ENCODE data around the gene BLOC1S3.

BLOC1S3 gene, protein sequence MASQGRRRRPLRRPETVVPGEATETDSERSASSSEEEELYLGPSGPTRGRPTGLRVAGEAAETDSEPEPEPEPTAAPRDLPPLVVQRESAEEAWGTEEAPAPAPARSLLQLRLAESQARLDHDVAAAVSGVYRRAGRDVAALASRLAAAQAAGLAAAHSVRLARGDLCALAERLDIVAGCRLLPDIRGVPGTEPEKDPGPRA

DNA sequence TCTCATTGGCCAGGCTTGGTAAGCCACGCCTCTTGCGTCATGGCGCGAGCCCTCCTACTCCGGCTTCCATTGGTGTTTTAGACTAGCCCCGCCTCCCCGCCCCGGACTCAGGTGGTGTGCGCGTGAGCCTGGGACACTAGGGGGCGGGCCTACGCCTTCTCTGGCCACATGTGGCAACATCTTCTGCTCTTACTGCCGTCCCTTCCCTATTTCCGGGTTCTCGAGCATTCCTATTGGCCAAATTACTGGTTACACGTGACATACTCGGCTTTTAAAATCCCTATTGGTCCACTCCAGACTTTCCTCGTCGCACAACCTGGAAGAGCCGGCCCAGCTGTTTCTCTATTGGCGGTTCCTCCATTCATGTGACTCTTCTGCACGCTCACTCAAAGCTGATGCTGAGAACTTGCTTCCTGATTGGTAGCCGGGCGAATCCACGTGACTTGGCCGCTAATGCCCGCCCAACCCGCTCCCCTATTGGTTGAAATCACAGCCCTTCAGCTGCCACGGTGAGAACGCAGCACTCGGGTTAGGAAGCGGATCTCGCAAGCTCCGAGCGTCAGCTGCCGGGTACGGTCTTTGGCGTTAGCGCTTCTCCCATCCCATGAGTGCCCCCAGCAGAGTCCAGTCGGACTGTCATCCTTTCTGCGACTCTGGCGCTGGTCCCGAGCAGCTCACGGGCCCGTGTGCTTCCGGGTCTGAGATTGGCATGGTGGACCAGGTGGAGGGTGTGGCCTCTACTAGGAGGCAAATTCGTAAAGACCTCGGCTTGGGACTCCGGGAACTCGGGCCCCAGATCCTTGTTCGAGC lies at the start of gene BLOC1S3:
Gene BLOC1S3 (plus strand): TSS at position 523 of the 810 bp plus-strand sequence. CDS start 513 bp downstream, outside the sequence.
- DNase-seq: peak; percentile 100

DNA sequence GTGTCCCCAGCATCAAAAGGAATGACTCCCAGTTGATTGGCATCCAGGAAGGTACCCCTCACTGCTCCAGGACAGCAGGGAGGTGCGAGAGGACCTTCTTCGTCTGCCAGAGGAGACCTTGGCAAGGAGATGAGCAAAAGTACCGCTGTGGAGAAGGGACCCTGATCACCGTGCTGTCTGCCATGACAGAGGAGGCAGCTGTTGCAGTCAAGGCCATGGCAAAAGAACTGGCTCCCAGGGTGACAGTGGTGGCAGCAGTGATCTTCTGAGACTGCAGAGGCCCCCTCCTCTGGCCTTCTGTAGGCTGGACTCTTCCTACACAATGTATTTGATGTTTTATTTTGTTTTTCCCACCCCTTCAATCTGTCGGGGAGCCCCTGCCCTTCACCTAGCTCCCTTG lies 49.8 kb upstream of the BLOC1S3 start:
- DNase-seq: no peak

- DNase-seq: no peak
Measured at GRCh38 chr19:45130236-45130635, 48.3 kb upstream of the BLOC1S3 start.

DNA sequence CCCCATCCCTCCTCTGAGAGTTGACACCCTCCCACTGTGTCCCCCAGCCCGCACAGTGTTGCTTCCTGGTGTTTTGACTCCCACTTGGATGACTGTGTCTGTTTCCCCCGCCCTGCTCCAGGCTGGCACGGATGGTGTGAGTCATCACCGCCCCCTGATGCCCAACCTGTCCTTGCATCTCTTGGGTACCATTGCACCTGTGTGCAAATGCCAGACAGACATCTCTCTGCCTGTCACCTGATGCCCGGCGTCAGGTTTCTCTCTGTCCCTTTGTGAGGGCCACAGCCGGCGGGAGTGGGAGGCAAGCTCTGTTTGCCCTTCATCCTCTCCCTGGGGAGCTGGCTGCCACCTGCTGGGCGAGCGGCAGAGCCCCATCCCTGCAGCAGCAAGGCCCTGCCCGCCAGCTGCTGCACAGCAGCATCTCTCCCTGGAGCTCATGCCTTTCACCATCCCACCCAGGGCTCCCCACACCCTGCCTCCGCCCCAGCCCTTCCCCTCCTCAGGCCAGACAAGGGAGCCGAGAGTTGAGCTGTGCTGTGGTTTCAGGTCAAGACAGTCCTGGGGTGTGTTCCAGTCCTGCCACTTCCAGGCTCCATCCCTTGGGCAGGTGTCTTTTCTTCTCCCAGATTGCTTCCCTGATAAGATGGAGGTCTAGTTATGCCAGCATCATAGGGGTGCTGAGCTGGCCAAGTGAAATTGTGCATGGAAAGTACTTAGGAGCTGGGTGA lies 47.5 kb upstream of the BLOC1S3 start:
- no peak for DNase-seq

DNA sequence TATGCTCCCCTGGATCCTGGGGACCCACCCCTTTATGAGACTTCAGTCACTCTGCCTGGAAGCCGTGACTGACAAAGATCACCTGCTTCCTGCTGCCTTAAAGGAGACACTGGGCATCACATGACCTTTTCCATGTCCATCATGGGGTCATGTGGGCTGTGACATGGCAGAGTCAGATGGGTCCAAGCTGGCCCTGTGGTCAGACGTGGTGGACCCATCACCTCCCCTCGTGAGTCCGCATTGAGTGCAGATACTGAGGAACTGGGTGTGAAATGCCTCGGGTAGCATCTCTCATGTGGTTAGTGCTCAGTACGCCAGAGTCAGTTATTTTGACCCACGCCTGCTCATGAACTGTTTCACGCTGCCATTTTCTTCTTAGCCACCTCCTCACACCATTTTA lies 44.9 kb upstream of the BLOC1S3 start:
- no peak for DNase-seq

DNA sequence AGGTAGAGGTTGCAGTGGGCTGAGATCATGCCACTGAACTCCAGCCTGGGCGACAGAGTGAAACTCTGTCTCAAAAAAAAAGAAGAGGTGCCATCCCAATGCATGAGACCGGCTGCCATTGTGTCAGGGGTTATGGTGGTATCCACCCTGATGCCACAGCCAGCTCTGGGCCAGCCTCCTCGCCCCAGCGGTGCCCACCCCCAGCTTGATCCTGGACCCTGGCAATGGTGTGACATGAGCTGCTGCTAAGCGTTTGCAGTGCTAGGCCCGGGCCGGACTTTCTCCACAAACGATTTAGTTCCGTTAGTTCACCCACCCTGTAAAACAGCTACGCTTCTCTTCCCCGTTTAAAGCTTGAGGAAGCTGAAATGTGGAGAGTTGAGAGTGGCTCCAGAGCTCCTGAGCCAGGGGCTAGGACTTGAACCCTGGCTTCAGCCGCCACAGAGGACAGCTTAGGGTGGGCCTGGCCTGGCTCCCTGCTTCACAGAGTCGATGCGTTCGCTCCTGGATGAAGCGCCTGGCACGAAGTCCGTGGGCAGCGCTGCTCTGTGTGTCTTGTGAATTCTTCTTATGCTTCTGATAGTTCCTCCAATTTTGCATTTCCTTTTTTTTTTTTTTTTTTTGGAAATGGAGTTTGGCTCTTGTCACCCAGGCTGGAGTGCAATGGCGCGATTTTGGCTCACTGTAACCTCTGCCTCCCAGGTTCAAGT lies 43.3 kb upstream of the BLOC1S3 start:
- no peak for DNase-seq

- no peak for DNase-seq
Measured at GRCh38 chr19:45136507-45137178, 41.9 kb upstream of the BLOC1S3 start.

DNA sequence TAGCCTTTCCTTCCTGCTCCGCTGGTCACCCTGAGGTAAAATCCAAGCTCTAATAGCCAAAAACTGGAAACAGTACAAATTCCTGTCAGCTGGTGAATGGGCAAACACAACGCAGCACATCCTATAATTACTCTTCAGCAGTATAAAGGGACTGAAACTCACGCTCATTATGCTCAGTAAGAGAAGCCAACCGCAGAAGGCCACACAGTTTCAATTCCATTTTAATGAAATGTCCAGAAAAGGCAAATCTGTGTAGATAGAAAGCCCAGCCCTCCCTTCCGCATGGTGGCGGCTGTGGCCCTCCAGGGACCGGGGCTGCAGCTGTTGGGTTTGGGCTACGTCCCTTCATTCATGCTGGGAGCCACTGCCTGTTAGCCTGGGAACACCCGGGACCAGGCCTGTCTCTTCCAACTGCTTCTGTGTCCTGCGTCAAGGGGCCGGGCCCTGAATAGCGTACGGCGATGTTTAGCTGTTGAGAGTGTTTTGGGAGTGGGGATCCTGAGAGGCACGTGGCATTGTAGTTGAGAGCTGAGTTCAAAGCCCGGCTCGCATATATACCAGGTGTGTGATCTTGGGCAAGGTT lies 41.3 kb upstream of the BLOC1S3 start:
- DNase-seq: no peak

DNA sequence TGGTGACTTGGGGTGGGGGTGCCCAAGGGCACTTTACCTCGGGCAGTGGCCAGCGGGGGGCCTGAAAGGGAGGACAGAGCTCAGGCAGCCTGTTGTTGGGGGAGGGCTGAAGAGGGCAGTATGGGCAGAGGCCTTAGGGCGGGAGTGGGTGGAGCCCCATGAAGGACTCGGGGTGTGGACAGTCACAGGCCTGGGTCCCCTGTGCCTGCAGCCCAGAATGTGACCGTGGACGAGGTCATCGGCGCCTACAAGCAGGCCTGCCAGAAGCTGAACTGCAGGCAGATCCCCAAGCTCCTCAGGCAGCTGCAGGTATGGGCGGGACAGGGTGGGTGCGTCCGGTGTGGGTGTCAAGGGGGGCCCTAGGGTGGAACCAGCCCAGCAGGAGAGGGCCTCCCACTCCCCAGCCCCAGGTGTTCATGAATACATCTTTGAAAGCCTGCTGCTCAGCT lies 40.3 kb upstream of the BLOC1S3 start:
- no peak for DNase-seq

DNA sequence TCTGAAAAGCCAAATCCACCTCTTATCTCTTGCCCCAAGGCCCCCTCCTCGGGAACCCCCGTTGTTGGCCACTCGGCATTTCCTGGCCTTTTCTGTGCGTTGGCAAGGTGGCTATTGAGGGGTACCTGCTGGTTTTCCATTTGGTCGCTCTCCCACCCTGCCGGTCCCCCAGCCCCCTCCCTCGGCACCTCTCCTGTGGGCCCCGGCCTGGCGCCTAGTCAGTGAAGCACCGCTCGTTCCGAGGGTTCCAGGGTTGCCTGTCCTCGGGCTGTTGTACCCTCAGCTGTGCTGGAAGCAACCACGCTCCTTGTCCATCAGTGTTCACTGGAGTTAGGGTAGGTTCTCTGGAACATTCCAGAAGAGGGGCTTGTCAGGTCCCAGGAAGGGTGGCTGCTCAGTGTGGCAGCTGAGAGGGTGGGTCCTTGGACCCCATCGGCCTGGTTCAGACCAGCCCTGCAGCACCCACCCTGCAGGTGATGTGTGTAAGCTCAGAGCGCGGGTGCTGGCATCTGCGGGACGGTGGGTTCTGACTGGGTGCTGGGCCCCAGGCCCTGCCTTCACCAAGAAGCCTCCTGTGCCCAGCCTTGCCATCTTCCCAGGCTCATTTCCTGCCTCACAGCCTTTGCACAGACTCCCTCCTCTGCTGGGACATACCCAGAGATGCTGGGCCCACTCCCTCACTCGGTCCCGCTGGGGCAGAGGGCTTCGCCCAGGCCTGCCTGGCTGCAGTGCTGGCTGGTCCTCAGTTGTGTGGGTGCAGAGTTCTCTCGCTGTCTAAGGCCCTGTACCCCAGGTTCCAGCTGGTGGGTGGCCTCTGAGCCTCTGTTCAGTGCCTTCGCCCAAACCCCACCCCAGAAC lies 39.1 kb upstream of the BLOC1S3 start:
- DNase-seq: no peak

GRCh38 chr19:45140144-45140503 lies 38.5 kb upstream of the BLOC1S3 start:
- DNase-seq: no peak

DNA sequence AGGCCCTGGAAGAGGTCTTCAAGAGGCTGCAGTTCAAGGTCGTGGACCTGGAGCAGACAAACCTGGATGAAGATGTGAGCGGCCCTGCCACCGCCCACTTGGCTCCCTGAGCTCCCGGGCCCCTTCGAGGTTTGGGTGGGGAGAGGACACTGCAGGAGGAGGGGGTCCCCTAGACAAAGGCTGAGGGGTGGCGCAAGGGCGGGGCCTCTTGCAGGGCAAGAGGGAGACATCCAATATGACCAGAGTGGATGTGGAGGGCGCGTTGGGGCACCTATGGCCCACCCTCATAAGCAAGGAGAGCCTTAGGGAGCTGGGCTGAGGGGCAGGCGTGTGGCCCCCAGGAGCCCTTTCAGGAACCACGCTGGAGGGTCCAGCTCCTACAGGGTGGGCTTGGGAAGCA lies 38.1 kb upstream of the BLOC1S3 start:
- no peak for DNase-seq

- no peak for DNase-seq
Measured at GRCh38 chr19:45141203-45141900, 37.2 kb upstream of the BLOC1S3 start.

DNA sequence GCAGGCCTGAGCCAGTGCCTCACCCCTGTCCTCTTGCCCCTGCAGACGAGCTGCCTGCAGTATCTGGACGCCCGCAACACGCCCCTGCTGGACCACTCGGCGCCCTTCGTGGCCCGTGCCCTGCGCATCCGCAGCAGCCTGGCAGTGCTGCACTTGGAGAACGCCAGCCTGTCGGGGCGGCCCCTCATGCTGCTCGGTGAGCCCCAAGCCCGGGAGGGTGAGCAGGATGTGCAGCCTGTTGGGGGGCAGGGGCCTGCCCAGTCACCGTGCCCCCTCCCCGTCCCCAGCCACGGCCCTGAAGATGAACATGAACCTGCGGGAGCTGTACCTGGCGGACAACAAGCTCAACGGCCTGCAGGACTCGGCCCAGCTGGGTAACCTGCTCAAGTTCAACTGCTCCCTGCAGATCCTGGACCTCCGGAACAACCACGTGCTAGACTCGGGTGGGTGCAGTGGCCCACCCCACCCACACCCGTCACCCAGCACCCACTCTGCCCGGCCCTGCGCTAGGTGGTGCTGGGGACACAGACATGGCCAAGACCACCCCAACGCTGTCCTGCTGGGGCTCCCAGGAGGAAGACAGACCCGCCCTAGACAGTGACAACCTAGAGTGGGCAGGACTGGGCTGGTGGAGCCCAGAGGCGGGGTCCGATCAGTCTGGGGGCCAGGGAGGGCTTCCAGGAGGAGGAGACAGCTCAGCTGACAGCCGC lies 36.4 kb upstream of the BLOC1S3 start:
- DNase-seq: no peak

DNA sequence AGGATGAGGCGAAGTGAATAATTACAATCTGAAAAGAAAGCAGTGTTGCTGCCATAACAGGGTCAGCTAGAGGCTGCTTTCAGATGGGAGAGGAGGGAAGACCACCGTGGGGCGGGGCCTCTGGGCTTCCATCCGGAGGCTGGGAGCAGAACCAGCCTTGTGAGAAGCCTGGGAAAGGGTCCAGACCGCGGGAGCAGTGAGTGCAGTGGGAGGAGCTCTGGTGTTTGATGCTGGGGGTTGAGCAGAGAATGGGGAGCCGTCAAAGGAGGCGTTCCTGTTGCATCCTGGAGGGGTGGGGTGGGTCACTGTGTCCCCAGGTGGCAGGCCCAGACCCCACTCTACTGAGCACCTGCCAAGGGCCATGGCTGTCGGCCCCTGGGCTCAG lies 35.9 kb upstream of the BLOC1S3 start:
- no peak for DNase-seq

DNA sequence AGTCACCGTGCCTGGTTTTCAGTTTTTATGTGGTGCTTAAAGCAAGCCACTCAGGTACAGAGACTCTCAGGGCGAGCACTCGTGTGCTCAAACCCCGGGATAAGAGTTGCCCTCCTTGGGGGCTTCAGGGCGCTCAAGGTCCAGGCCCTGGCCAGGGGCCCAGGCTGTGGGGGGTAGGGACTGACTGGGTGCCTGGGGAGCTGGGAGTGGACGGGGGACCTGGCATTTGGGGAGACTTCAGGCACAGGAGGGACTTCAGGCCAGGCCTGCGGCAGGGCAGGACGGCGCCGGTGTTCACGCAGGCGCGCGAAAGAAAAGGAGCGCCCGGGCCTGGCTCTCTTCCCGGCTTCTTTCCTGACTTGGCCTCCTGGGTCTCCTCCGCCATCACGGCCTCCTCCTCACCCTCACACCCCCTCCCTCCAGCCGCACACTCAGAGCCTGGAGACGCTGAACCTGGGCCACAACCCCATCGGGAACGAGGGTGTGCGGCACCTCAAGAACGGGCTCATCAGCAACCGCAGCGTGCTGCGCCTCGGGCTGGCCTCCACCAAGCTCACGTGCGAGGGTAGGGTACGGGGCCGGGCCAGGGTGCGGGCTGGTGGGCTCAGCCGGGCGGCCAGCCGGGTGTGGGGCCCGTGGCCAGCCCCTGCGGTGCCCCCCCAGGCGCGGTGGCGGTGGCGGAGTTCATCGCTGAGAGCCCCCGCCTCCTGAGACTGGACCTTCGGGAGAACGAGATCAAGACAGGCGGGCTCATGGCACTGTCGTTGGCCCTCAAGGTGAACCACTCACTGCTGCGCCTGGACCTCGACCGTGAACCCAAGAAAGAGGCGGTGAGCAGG lies 33.9 kb upstream of the BLOC1S3 start:
- no peak for DNase-seq

DNA sequence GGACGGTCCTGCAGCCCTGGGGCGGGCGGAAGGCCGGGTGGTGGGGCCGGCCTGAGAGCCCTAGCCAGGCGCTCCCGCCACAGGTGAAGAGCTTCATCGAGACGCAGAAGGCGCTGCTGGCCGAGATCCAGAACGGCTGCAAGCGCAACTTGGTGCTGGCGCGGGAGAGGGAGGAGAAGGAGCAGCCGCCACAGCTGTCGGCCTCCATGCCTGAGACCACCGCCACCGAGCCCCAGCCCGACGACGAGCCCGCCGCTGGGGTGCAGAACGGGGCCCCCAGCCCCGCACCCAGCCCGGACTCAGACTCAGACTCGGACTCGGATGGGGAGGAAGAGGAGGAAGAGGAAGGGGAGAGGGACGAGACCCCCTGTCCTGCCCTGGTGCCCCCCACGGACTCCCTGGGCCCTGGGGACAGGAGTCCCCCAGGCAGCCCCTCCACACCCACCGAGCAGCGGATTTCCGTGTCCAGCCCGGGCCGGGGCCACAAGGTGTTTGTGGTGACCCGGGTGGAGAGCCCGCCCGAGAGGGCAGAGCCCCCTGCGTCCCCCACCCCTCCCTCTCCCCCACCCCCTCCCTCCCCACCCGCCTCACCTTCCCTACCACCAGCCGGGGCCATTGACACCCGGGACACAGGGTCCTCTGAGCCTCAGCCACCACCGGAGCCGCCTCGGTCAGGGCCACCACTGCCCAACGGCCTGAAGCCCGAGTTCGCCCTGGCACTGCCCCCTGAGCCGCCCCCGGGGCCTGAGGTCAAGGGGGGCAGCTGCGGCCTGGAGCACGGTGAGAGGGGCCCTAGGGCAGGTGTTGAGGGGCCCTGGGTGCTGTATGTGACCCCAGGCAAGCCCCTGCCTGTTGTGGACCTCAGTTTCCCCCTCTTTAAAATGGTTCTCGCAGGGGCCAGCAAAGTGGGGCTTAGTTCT lies 33.1 kb upstream of the BLOC1S3 start:
- DNase-seq: no peak

DNA sequence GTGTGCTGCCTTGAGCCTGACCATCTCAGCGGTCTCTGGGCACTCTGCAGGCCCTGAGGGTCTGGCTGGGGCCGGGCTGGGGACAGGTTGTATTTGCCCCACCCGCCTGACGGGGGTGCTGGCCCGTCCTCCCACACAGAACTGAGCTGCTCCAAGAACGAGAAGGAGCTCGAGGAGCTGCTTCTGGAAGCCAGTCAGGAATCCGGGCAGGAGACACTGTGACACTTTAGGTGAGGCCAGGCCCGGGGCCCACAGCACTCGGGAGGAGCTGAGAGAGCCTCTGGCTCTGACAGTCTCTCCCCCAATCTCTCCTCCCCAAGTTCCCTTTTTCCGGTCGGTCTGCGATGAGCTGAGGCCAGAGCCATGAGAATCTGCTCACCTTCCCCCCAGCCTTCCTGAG lies 32.3 kb upstream of the BLOC1S3 start:
- no peak for DNase-seq

Measured in CD4-positive, alpha-beta T cell treated with Interleukin-15 for 1 hour (primary cell).